Neural cell (in vitro differentiated cells): Measurements from ENCODE around the gene KDM4C.

Experiments used
- CTCF ChIP-seq: fragments of 450-650 bp; IDR thresholded peaks from 2 replicates; pipeline ENCODE4 v1.5.1; 2014; ENCODE audit warnings: antibody characterized with exemption, mild to moderate bottlenecking, moderate library complexity; ENCODE audit not compliant: poor library complexity, severe bottlenecking
- EP300 ChIP-seq: fragments of 450-650 bp; conservative IDR thresholded peaks from 2 replicates; pipeline ENCODE4 v1.6.1; 2014; ENCODE audit warnings: antibody characterized with exemption, mild to moderate bottlenecking, moderate library complexity; ENCODE audit not compliant: poor library complexity, severe bottlenecking
- EZH2 ChIP-seq: fragments of 200-600, 300-800 bp; shearing (Covaris generic), sonication (generic); IDR thresholded peaks from 2 replicates; pipeline ENCODE4 v1.6.1; 2014; ENCODE audit warnings: antibody characterized with exemption, low read length, borderline replicate concordance, mild to moderate bottlenecking; ENCODE audit not compliant: insufficient read depth, poor library complexity, severe bottlenecking
- RAD21 ChIP-seq: fragments of 450-650 bp; conservative IDR thresholded peaks from 2 replicates; pipeline ENCODE4 v1.6.1; 2014; ENCODE audit warnings: antibody characterized with exemption, mild to moderate bottlenecking, moderate library complexity
- SMC3 ChIP-seq: fragments of 450-650 bp; conservative IDR thresholded peaks from 2 replicates; pipeline ENCODE4 v1.6.1; 2014; ENCODE audit warnings: antibody characterized with exemption, mild to moderate bottlenecking, moderate library complexity; ENCODE audit not compliant: poor library complexity
- TAF1 ChIP-seq: IDR thresholded peaks from 2 replicates; pipeline ENCODE4 v1.6.1; 2012; ENCODE audit warnings: low read depth

DNA sequence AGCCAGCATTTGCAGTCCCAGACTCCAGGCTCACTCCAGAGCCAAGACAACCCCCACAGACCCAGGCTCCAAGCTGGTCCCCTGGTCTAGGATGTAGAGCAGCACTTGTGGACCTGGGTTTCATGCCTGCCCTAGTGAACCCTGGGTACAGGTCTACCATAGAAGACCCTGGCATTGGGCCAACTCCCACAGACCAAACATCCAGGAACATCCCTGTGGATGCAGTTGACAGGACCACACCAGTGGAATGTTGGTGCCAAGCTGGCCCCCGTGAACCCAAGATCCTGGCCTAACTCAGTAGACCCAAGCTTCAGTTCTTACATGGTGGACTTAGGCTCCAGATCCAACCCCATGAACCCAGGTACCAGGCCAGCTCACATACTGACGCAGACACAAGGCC lies 250.6 kb downstream of the KDM4C start:
- TF ChIP-seq CTCF (no peak), RAD21 (no peak), EP300 (no peak), TAF1 (no peak), EZH2 (no peak), SMC3 (no peak)
